Measurements from ENCODE around the gene GIMAP1. TPM values are rescaled to one million over a fixed set of nuclear protein-coding genes. Genes with fewer than 3 reads are reported as not detected.

GIMAP1 gene
- polyA plus RNA-seq, 1 of the 3 experiments (the other 2 are of a cell fraction), result not detected

GRCh38 chr7:150695654-150696053, 20.8 kb upstream of the GIMAP1 start:
- H3K4me2 ChIP-seq, result no peak overlapping the region
- H3F3A ChIP-seq (replicated peaks; ENCODE audit: insufficient read depth), result no peaks in the 10 kb centered on the region
- TF ChIP-seq MAX (IDR thresholded peaks at IDR 0.05; ENCODE audit: low read depth) (no peak), REST (IDR thresholded peaks at IDR 0.05; ENCODE audit: low read depth, low read length) (no peak), EP300 (IDR thresholded peaks at IDR 0.05; ENCODE audit: borderline replicate concordance in 1 of 2, low read depth in 1 of 2, low read length in 1 of 2) (no peak), RCOR1 (IDR thresholded peaks at IDR 0.05; ENCODE audit: low read length) (no peak), MEF2A (IDR thresholded peaks at IDR 0.05; ENCODE audit: borderline replicate concordance, low read depth) (no peak), FOXM1 (IDR thresholded peaks at IDR 0.05; ENCODE audit: low read depth) (no peak), USF1 (IDR thresholded peaks at IDR 0.05; ENCODE audit: borderline replicate concordance, low read depth) (no peak), NRF1 (IDR thresholded peaks at IDR 0.05; ENCODE audit: low read depth, low read length) (no peak), CTCF (IDR thresholded peaks at IDR 0.05) (no peak), SIN3A (IDR thresholded peaks at IDR 0.05; ENCODE audit: borderline replicate concordance, low read depth, low read length) (no peak), SMC3 (IDR thresholded peaks at IDR 0.05; ENCODE audit: low read depth, low read length) (no peak), RXRA (IDR thresholded peaks at IDR 0.05; ENCODE audit: borderline replicate concordance, low read depth) (no peak), NFIC (IDR thresholded peaks at IDR 0.05; ENCODE audit: borderline replicate concordance) (no peak), RAD21 (IDR thresholded peaks at IDR 0.05; ENCODE audit: low read length) (no peak), TEAD4 (IDR thresholded peaks at IDR 0.05; ENCODE audit: borderline replicate concordance, insufficient read depth) (no peak)
- no peaks in the 10 kb centered on the region for H3K4me1 ChIP-seq (ENCODE audit: control insufficient read depth in 1 of 2, insufficient read depth in 2 of 2, low read depth in 1 of 2, low read length in 1 of 2)
- POLR2A ChIA-PET, result no interaction called here
- H3K27ac ChIP-seq (ENCODE audit: low read depth in 2 of 2, low read length in 1 of 2), result no peak overlapping the region
- no peaks in the 10 kb centered on the region for H3K36me3 ChIP-seq (replicated peaks in 1 of 2; ENCODE audit: control insufficient read depth in 1 of 2, insufficient read depth in 2 of 2, low read length in 1 of 2)
- H3K9me3 ChIP-seq, result no peaks in the 10 kb centered on the region
- H3K4me3 ChIP-seq (ENCODE audit: low read depth in 2 of 2, low read length in 1 of 2), result no peak overlapping the region
- H4K20me1 ChIP-seq (ENCODE audit: insufficient read depth), result no peaks in the 10 kb centered on the region
- no peaks in the 10 kb centered on the region for H3K27me3 ChIP-seq (ENCODE audit: insufficient read depth)
- no peak for DNase-seq
- H3K79me2 ChIP-seq (ENCODE audit: insufficient read depth), result no peaks in the 10 kb centered on the region
- H3K9me2 ChIP-seq, result no peaks in the 10 kb centered on the region
- CTCF ChIA-PET, result no interaction called here
- H2AFZ ChIP-seq (ENCODE audit: low read depth), result no peak overlapping the region
- H3K9ac ChIP-seq, result no peak overlapping the region
- WGBS (ENCODE audit: low lambda C conversion rate), result 0% methylated on average over 2 of the region's 2 CpGs

Measured in SK-N-SH (cell line).